ENCODE data around the gene HS3ST2.

Gene HS3ST2

GRCh38 chr16:22786284-22786683 is 27.7 kb upstream of the HS3ST2 start:
- H3K9me3 ChIP-seq (ENCODE audit: control insufficient read depth in 5 of 5, low read length in 5 of 5), result no peaks in the 10 kb centered on the region
- H3K4me1 ChIP-seq (ENCODE audit: control insufficient read depth in 5 of 5, insufficient read depth in 5 of 5, low read length in 5 of 5), result peaks cover 0 to 8% (median 3%) of the 10 kb centered on the region in 5 donors
- H3K27ac ChIP-seq (ENCODE audit: low read depth, low read length), result no peak overlapping the region
- no peaks in the 10 kb centered on the region for H3K36me3 ChIP-seq (ENCODE audit: control insufficient read depth in 5 of 5, insufficient read depth in 5 of 5, low read length in 5 of 5)
- H3K4me3 ChIP-seq (ENCODE audit: low read depth in 1 of 5, low read length in 5 of 5), result no peak overlapping the region
- no peak overlapping the region for H3K9ac ChIP-seq (ENCODE audit: low read length in 5 of 5)
- no peaks in the 10 kb centered on the region for H3K27me3 ChIP-seq (ENCODE audit: control insufficient read depth in 5 of 5, insufficient read depth in 4 of 5, low read length in 5 of 5)

- no peak overlapping the region for H3K4me3 ChIP-seq (ENCODE audit: low read depth in 1 of 5, low read length in 5 of 5)
- no peak overlapping the region for H3K27ac ChIP-seq (ENCODE audit: low read depth, low read length)
- no peak overlapping the region for H3K9ac ChIP-seq (ENCODE audit: low read length in 5 of 5)
- peaks cover 0 to 8% (median 3%) of the 10 kb centered on the region in 5 donors for H3K4me1 ChIP-seq (ENCODE audit: control insufficient read depth in 5 of 5, insufficient read depth in 5 of 5, low read length in 5 of 5)
- H3K36me3 ChIP-seq (ENCODE audit: control insufficient read depth in 5 of 5, insufficient read depth in 5 of 5, low read length in 5 of 5), result no peaks in the 10 kb centered on the region
- no peaks in the 10 kb centered on the region for H3K27me3 ChIP-seq (ENCODE audit: control insufficient read depth in 5 of 5, insufficient read depth in 4 of 5, low read length in 5 of 5)
- H3K9me3 ChIP-seq (ENCODE audit: control insufficient read depth in 5 of 5, low read length in 5 of 5), result no peaks in the 10 kb centered on the region
These were observed 27.3 kb upstream of the HS3ST2 start for GRCh38 chr16:22786691-22787090.

GRCh38 chr16:22787466-22788192 is 26.3 kb upstream of the HS3ST2 start:
- no peaks in the 10 kb centered on the region for H3K27me3 ChIP-seq (ENCODE audit: control insufficient read depth in 5 of 5, insufficient read depth in 4 of 5, low read length in 5 of 5)
- H3K9ac ChIP-seq (ENCODE audit: low read length in 5 of 5), result no peak overlapping the region
- H3K27ac ChIP-seq (ENCODE audit: low read depth, low read length), result no peak overlapping the region
- H3K36me3 ChIP-seq (ENCODE audit: control insufficient read depth in 5 of 5, insufficient read depth in 5 of 5, low read length in 5 of 5), result no peaks in the 10 kb centered on the region
- H3K4me1 ChIP-seq (ENCODE audit: control insufficient read depth in 5 of 5, insufficient read depth in 5 of 5, low read length in 5 of 5), result peaks cover 0 to 8% (median 3%) of the 10 kb centered on the region in 5 donors
- H3K4me3 ChIP-seq (ENCODE audit: low read depth in 1 of 5, low read length in 5 of 5), result no peak overlapping the region
- no peaks in the 10 kb centered on the region for H3K9me3 ChIP-seq (ENCODE audit: control insufficient read depth in 5 of 5, low read length in 5 of 5)

GRCh38 chr16:22788193-22788530 is 25.8 kb upstream of the HS3ST2 start:
- Histone ChIP-seq H3K9ac (ENCODE audit: low read length in 5 of 5) (no peak overlapping the region), H3K27ac (ENCODE audit: low read depth, low read length) (no peak overlapping the region), H3K27me3 (ENCODE audit: control insufficient read depth in 5 of 5, insufficient read depth in 4 of 5, low read length in 5 of 5) (no peaks in the 10 kb centered on the region), H3K9me3 (ENCODE audit: control insufficient read depth in 5 of 5, low read length in 5 of 5) (no peaks in the 10 kb centered on the region), H3K4me3 (ENCODE audit: low read depth in 1 of 5, low read length in 5 of 5) (no peak overlapping the region), H3K36me3 (ENCODE audit: control insufficient read depth in 5 of 5, insufficient read depth in 5 of 5, low read length in 5 of 5) (no peaks in the 10 kb centered on the region), H3K4me1 (ENCODE audit: control insufficient read depth in 5 of 5, insufficient read depth in 5 of 5, low read length in 5 of 5) (peaks cover 0 to 8% (median 3%) of the 10 kb centered on the region in 5 donors)

DNA sequence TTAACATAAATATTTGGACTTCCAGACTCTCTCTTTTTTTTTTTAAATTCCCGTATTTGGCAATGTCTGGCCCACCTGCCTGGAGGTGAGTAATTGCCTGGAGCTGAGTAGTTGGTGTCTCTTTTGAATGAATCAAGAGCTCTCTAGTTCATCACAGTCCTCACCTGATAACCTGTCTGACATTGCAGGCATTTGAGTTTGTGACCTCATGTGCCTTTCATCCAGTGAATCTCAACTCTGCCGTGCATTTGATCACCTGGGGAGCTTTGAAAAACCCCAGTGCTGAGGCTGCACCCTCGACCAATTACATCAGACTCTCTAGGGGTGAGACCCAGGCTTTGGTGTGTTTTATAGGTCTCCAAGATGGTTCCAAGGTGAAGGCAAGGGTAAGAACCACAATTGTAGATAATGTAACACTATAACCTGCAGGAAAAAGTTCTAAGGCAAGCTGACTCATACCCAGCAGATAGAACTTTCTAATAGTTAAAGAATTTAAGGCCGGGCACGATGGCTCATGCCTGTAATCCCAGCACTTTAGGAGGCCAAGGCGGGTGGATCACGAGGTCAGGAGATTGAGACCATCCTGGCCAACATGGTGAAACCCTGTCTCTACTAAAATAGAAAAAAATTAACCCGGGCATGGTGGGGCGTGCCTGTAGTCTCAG is 24.5 kb upstream of the HS3ST2 start:
- peaks cover 0 to 8% (median 3%) of the 10 kb centered on the region in 5 donors for H3K4me1 ChIP-seq (ENCODE audit: control insufficient read depth in 5 of 5, insufficient read depth in 5 of 5, low read length in 5 of 5)
- H3K36me3 ChIP-seq (ENCODE audit: control insufficient read depth in 5 of 5, insufficient read depth in 5 of 5, low read length in 5 of 5), result no peaks in the 10 kb centered on the region
- H3K27me3 ChIP-seq (ENCODE audit: control insufficient read depth in 5 of 5, insufficient read depth in 4 of 5, low read length in 5 of 5), result no peaks in the 10 kb centered on the region
- no peak overlapping the region for H3K27ac ChIP-seq (ENCODE audit: low read depth, low read length)
- no peak overlapping the region for H3K9ac ChIP-seq (ENCODE audit: low read length in 5 of 5)
- no peak overlapping the region for H3K4me3 ChIP-seq (ENCODE audit: low read depth in 1 of 5, low read length in 5 of 5)
- H3K9me3 ChIP-seq (ENCODE audit: control insufficient read depth in 5 of 5, low read length in 5 of 5), result peaks cover 2 to 11% (median 9%) of the 10 kb centered on the region in 5 donors

- H3K4me1 ChIP-seq (ENCODE audit: control insufficient read depth in 5 of 5, insufficient read depth in 5 of 5, low read length in 5 of 5), result peaks cover 0 to 6% (median 3%) of the 10 kb centered on the region in 5 donors
- no peak overlapping the region for H3K9ac ChIP-seq (ENCODE audit: low read length in 5 of 5)
- H3K9me3 ChIP-seq (ENCODE audit: control insufficient read depth in 5 of 5, low read length in 5 of 5), result peaks cover 10 to 23% (median 17%) of the 10 kb centered on the region in 5 donors
- H3K27me3 ChIP-seq (ENCODE audit: control insufficient read depth in 5 of 5, insufficient read depth in 4 of 5, low read length in 5 of 5), result no peaks in the 10 kb centered on the region
- H3K27ac ChIP-seq (ENCODE audit: low read depth, low read length), result no peak overlapping the region
- H3K4me3 ChIP-seq (ENCODE audit: low read depth in 1 of 5, low read length in 5 of 5), result no peak overlapping the region
- no peaks in the 10 kb centered on the region for H3K36me3 ChIP-seq (ENCODE audit: control insufficient read depth in 5 of 5, insufficient read depth in 5 of 5, low read length in 5 of 5)
These were observed 16.4 kb upstream of the HS3ST2 start for GRCh38 chr16:22797551-22797950.

GRCh38 chr16:22799113-22799512 is 14.8 kb upstream of the HS3ST2 start:
- H3K27me3 ChIP-seq (ENCODE audit: control insufficient read depth in 5 of 5, insufficient read depth in 4 of 5, low read length in 5 of 5), result peaks cover 0 to 9% (median 5%) of the 10 kb centered on the region in 5 donors
- H3K4me3 ChIP-seq (ENCODE audit: low read depth in 1 of 5, low read length in 5 of 5), result no peak overlapping the region
- no peaks in the 10 kb centered on the region for H3K36me3 ChIP-seq (ENCODE audit: control insufficient read depth in 5 of 5, insufficient read depth in 5 of 5, low read length in 5 of 5)
- peaks cover 8 to 14% (median 11%) of the 10 kb centered on the region in 5 donors for H3K9me3 ChIP-seq (ENCODE audit: control insufficient read depth in 5 of 5, low read length in 5 of 5)
- peaks cover 0 to 6% (median 3%) of the 10 kb centered on the region in 5 donors for H3K4me1 ChIP-seq (ENCODE audit: control insufficient read depth in 5 of 5, insufficient read depth in 5 of 5, low read length in 5 of 5)
- H3K9ac ChIP-seq (ENCODE audit: low read length in 5 of 5), result no peak overlapping the region
- no peak overlapping the region for H3K27ac ChIP-seq (ENCODE audit: low read depth, low read length)

DNA sequence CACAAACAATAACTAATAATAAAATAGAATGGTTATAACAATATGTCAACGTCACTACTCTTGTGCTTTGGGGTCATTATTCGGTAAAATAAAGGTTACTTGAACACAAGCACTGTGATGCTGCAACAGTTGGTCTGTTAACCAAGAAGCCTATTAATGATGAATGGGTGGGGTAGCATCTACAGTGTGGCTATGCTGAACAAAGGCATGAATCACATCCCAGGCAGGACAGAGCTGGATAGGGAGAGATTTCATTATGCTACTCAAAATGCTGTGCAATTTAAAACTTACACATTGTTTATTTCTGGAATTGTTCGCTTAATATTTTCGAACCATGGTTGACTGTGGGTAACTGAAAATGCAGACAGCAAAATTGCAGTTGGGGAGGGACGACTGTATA is 9.1 kb upstream of the HS3ST2 start:
- no peaks in the 10 kb centered on the region for H3K9me3 ChIP-seq (ENCODE audit: control insufficient read depth in 5 of 5, low read length in 5 of 5)
- peaks cover 0 to 2% (median 0%) of the 10 kb centered on the region in 5 donors for H3K4me1 ChIP-seq (ENCODE audit: control insufficient read depth in 5 of 5, insufficient read depth in 5 of 5, low read length in 5 of 5)
- no peak overlapping the region for H3K27ac ChIP-seq (ENCODE audit: low read depth, low read length)
- H3K27me3 ChIP-seq (ENCODE audit: control insufficient read depth in 5 of 5, insufficient read depth in 4 of 5, low read length in 5 of 5), result peaks cover 0 to 9% (median 5%) of the 10 kb centered on the region in 5 donors
- H3K36me3 ChIP-seq (ENCODE audit: control insufficient read depth in 5 of 5, insufficient read depth in 5 of 5, low read length in 5 of 5), result no peaks in the 10 kb centered on the region
- H3K4me3 ChIP-seq (ENCODE audit: low read depth in 1 of 5, low read length in 5 of 5), result no peak overlapping the region
- H3K9ac ChIP-seq (ENCODE audit: low read length in 5 of 5), result no peak overlapping the region

DNA sequence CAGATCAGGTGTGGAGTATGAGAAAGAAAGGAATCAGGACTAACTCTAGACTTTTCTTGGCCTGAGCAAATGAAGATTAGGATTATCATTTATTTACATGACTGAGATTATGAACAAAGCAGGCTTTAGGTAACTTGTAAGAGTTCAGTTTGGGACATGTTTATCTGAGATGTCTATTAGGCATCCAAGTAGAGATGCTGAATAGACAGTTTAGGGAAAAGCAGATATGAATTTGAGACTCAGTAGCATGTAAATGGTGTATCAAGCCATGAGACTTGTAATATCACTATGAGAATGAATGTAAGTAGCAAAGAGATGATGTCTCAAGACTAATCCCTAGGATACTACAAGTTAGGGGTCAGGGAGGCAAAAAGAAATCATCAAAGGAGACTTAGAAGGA is 8.6 kb upstream of the HS3ST2 start:
- Histone ChIP-seq H3K4me1 (ENCODE audit: control insufficient read depth in 5 of 5, insufficient read depth in 5 of 5, low read length in 5 of 5) (peaks cover 0 to 4% (median 0%) of the 10 kb centered on the region in 5 donors), H3K9me3 (ENCODE audit: control insufficient read depth in 5 of 5, low read length in 5 of 5) (no peaks in the 10 kb centered on the region), H3K9ac (ENCODE audit: low read length in 5 of 5) (no peak overlapping the region), H3K27ac (ENCODE audit: low read depth, low read length) (no peak overlapping the region), H3K27me3 (ENCODE audit: control insufficient read depth in 5 of 5, insufficient read depth in 4 of 5, low read length in 5 of 5) (peaks cover 0 to 9% (median 5%) of the 10 kb centered on the region in 5 donors), H3K4me3 (ENCODE audit: low read depth in 1 of 5, low read length in 5 of 5) (no peak overlapping the region), H3K36me3 (ENCODE audit: control insufficient read depth in 5 of 5, insufficient read depth in 5 of 5, low read length in 5 of 5) (no peaks in the 10 kb centered on the region)

DNA sequence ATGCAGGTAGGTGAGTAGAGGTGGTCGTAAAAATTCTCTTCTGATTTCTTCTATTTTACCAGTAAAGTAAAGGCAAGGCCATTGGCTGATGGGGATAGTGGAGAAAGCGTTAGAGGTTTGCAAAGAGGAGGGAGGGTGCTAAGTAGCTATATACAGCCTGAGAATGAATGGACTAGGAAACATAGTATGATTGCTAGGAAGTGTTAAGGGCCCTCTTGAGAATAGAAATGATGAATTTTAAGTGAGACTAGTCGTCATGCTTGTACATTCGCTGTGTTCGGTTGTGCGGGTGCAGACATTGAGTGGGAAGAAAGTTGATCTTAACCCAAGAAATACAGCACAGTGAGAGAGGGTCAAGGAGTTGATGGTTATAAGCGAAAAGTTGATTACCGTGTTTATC is 7.2 kb upstream of the HS3ST2 start:
- Histone ChIP-seq H3K4me3 (ENCODE audit: low read depth in 1 of 5, low read length in 5 of 5) (no peak overlapping the region), H3K27me3 (ENCODE audit: control insufficient read depth in 5 of 5, insufficient read depth in 4 of 5, low read length in 5 of 5) (peaks cover 0 to 9% (median 5%) of the 10 kb centered on the region in 5 donors), H3K9ac (ENCODE audit: low read length in 5 of 5) (no peak overlapping the region), H3K27ac (ENCODE audit: low read depth, low read length) (no peak overlapping the region), H3K36me3 (ENCODE audit: control insufficient read depth in 5 of 5, insufficient read depth in 5 of 5, low read length in 5 of 5) (no peaks in the 10 kb centered on the region), H3K4me1 (ENCODE audit: control insufficient read depth in 5 of 5, insufficient read depth in 5 of 5, low read length in 5 of 5) (peaks cover 0 to 4% (median 0%) of the 10 kb centered on the region in 5 donors), H3K9me3 (ENCODE audit: control insufficient read depth in 5 of 5, low read length in 5 of 5) (no peaks in the 10 kb centered on the region)

Data from subcutaneous abdominal adipose tissue (tissue), 5 donors.